Measurements from ENCODE around the gene LHX1.

DNA sequence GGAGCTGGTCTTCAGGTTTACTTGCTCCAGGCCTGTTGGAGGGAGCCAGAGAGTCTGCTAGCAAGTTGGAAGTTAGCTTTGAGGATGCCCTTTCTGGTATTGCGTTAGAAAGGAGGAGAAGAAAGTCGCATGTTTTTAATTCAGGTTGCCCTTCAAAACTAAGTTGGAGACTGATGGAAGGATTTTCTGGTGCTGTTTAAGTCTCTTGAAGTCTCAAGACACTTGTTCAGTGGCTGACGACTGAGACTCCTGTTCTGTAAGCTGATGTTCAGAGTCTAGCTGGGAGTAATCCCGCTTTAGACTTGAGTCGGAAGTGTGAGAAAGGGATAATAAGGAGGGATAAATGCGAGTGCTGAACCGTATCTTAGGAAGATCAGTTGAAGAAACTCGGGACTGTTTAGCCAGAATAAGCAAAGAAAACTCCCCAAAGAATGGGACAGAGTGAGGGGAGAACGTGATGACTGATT, 12.2 kb downstream of the LHX1 start:
- TF ChIP-seq ELF4 (IDR thresholded peaks at IDR 0.05) (no peak), FOXA1 (IDR thresholded peaks at IDR 0.05) (no peak), FOXM1 (IDR thresholded peaks at IDR 0.05; ENCODE audit: borderline replicate concordance) (no peak), FOXK2 (IDR thresholded peaks at IDR 0.05) (no peak), HDGF (IDR thresholded peaks at IDR 0.05; ENCODE audit: borderline replicate concordance) (no peak)
